Adipocyte (in vitro differentiated cells): Measurements from ENCODE around the gene SNED1.
"Not testable (repeated sequence)": the region's sequence is repeated elsewhere in the genome, so short reads cannot be mapped to it uniquely, and the experiment has no call there.

Source experiments
- DNase-seq: peaks from one replicate; pipeline ENCODE4 v3.0.0-alpha.2; 2015; ENCODE audit warnings: low read depth
- H3K27me3 ChIP-seq: replicated peaks from 2 replicates; pipeline ENCODE4 v1.7.0; 2013; ENCODE audit warnings: mild to moderate bottlenecking, low read length, moderate library complexity; ENCODE audit not compliant: control insufficient read depth, insufficient read depth
- H3K36me3 ChIP-seq: 2 replicates; pipeline ENCODE4 v1.7.0; 2013; ENCODE audit warnings: low read length, mild to moderate bottlenecking, moderate library complexity; ENCODE audit not compliant: control insufficient read depth, insufficient read depth, severe bottlenecking
- H3K4me1 ChIP-seq: 2 replicates; pipeline ENCODE4 v1.7.0; 2013; ENCODE audit warnings: mild to moderate bottlenecking, low read length, moderate library complexity; ENCODE audit not compliant: control insufficient read depth, insufficient read depth
- H3K4me3 ChIP-seq: 2 replicates; pipeline ENCODE4 v1.7.0; 2013; ENCODE audit warnings: mild to moderate bottlenecking, low read length, moderate library complexity
- H3K9ac ChIP-seq: 2 replicates; pipeline ENCODE4 v1.7.0; 2013; ENCODE audit warnings: mild to moderate bottlenecking, low read length, moderate library complexity
- H3K9me3 ChIP-seq: 2 replicates; pipeline ENCODE4 v1.7.0; 2013; ENCODE audit warnings: mild to moderate bottlenecking, low read length, moderate library complexity; ENCODE audit not compliant: control insufficient read depth

Gene SNED1

GRCh38 chr2:240968731-240969624, 29.4 kb upstream of the SNED1 start:
- DNase-seq, result no peak
- no peaks in the 10 kb centered on the region for H3K36me3 ChIP-seq
- H3K27me3 ChIP-seq, result peaks cover 3% of the 10 kb centered on the region
- H3K9me3 ChIP-seq, result peaks cover 5% of the 10 kb centered on the region
- no peak overlapping the region for H3K4me3 ChIP-seq
- H3K4me1 ChIP-seq, result peaks cover 26% of the 10 kb centered on the region
- peak overlapping the region; percentile 45 for H3K9ac ChIP-seq

- peaks cover 5% of the 10 kb centered on the region for H3K9me3 ChIP-seq
- no peak for DNase-seq
- no peak overlapping the region for H3K9ac ChIP-seq
- peaks cover 26% of the 10 kb centered on the region for H3K4me1 ChIP-seq
- no peak overlapping the region for H3K4me3 ChIP-seq
- no peaks in the 10 kb centered on the region for H3K36me3 ChIP-seq
- H3K27me3 ChIP-seq, result peaks cover 5% of the 10 kb centered on the region
Observed at GRCh38 chr2:240970104-240970503, 28.3 kb upstream of the SNED1 start.

GRCh38 chr2:240970816-240971215, 27.6 kb upstream of the SNED1 start:
- H3K36me3 ChIP-seq, result no peaks in the 10 kb centered on the region
- peaks cover 8% of the 10 kb centered on the region for H3K27me3 ChIP-seq
- H3K4me3 ChIP-seq, result no peak overlapping the region
- peaks cover 5% of the 10 kb centered on the region for H3K9me3 ChIP-seq
- peaks cover 26% of the 10 kb centered on the region for H3K4me1 ChIP-seq
- H3K9ac ChIP-seq, result no peak overlapping the region
- no peak for DNase-seq

- no peak for DNase-seq
- H3K9me3 ChIP-seq, result peaks cover 5% of the 10 kb centered on the region
- no peaks in the 10 kb centered on the region for H3K36me3 ChIP-seq
- H3K4me3 ChIP-seq, result peak overlapping the region; percentile 24
- peaks cover 26% of the 10 kb centered on the region for H3K4me1 ChIP-seq
- H3K9ac ChIP-seq, result peak overlapping the region; percentile 70
- H3K27me3 ChIP-seq, result peaks cover 8% of the 10 kb centered on the region
Observed at GRCh38 chr2:240972201-240972600, 26.2 kb upstream of the SNED1 start.

- H3K36me3 ChIP-seq, result no peaks in the 10 kb centered on the region
- H3K4me3 ChIP-seq, result peak overlapping the region; percentile 24
- H3K9me3 ChIP-seq, result peaks cover 5% of the 10 kb centered on the region
- peaks cover 8% of the 10 kb centered on the region for H3K27me3 ChIP-seq
- peak overlapping the region; percentile 70 for H3K9ac ChIP-seq
- DNase-seq, result peak; percentile 93
- H3K4me1 ChIP-seq, result peaks cover 26% of the 10 kb centered on the region
Observed at GRCh38 chr2:240972636-240973521, 25.5 kb upstream of the SNED1 start.

GRCh38 chr2:240974771-240975572, 23.4 kb upstream of the SNED1 start:
- Histone ChIP-seq H3K9me3 (peaks cover 5% of the 10 kb centered on the region), H3K4me3 (no peak overlapping the region), H3K27me3 (peaks cover 8% of the 10 kb centered on the region), H3K9ac (no peak overlapping the region), H3K4me1 (peaks cover 21% of the 10 kb centered on the region), H3K36me3 (no peaks in the 10 kb centered on the region)
- DNase-seq, result no peak

- not testable (repeated sequence) for H3K27me3 ChIP-seq, H3K4me3 ChIP-seq, H3K9me3 ChIP-seq, H3K9ac ChIP-seq, DNase-seq, H3K36me3 ChIP-seq
- peaks cover 21% of the 10 kb centered on the region for H3K4me1 ChIP-seq
Observed at GRCh38 chr2:240975903-240976302, 22.5 kb upstream of the SNED1 start.

GRCh38 chr2:240981280-240981679, 17.1 kb upstream of the SNED1 start:
- Histone ChIP-seq H3K4me1 (peaks cover 12% of the 10 kb centered on the region), H3K9me3 (no peaks in the 10 kb centered on the region), H3K36me3 (no peaks in the 10 kb centered on the region), H3K9ac (peak overlapping the region; percentile 62), H3K4me3 (no peak overlapping the region), H3K27me3 (no peaks in the 10 kb centered on the region)
- DNase-seq, result peak; percentile 67

- H3K36me3 ChIP-seq, result no peaks in the 10 kb centered on the region
- no peak overlapping the region for H3K4me3 ChIP-seq
- no peak overlapping the region for H3K9ac ChIP-seq
- peaks cover 20% of the 10 kb centered on the region for H3K4me1 ChIP-seq
- no peaks in the 10 kb centered on the region for H3K27me3 ChIP-seq
- H3K9me3 ChIP-seq, result no peaks in the 10 kb centered on the region
- DNase-seq, result no peak
Observed at GRCh38 chr2:240981871-240982800, 16.3 kb upstream of the SNED1 start.

GRCh38 chr2:240982821-240983281, 15.6 kb upstream of the SNED1 start:
- H3K9ac ChIP-seq, result no peak overlapping the region
- H3K27me3 ChIP-seq, result no peaks in the 10 kb centered on the region
- no peak for DNase-seq
- peaks cover 27% of the 10 kb centered on the region for H3K4me1 ChIP-seq
- H3K9me3 ChIP-seq, result peaks cover 4% of the 10 kb centered on the region
- no peak overlapping the region for H3K4me3 ChIP-seq
- no peaks in the 10 kb centered on the region for H3K36me3 ChIP-seq
